Measurements from ENCODE around the gene MYO9A.

- TF ChIP-seq ELK4 (IDR thresholded peaks at IDR 0.05; ENCODE audit: borderline replicate concordance, low read depth, low read length), result no peak
- TF ChIP-seq ZNF138 (tag by site-specific recombination; IDR thresholded peaks at IDR 0.05; ENCODE audit: borderline replicate concordance), result no peak
- TF ChIP-seq KLF17 (tag by site-specific recombination; IDR thresholded peaks at IDR 0.05), result no peak
These were observed 234.5 kb downstream of the MYO9A start for GRCh38 chr15:71883447-71883846.
